Spleen (tissue), 11 donors: ENCODE data around the gene APLF. TPM values are rescaled to one million over a fixed set of nuclear protein-coding genes. Genes with fewer than 3 reads are reported as not detected.

Experiments used
- DNase-seq: peaks from one replicate; pipeline ENCODE4 v3.0.0-alpha.2; 2020
- H3K27ac ChIP-seq, 8 donors: fragments of 200-600 bp; sonication (generic) in 7 of 8; 1 replicate in 4 of 8; 2 replicates in 4 of 8; pipeline versions ENCODE4 v1.5.0 to v1.8.0; 2016 to 2021; ENCODE audit warnings: inconsistent platforms in 4 of 8, mild to moderate bottlenecking in 4 of 8, moderate library complexity in 1 of 8
- H3K27me3 ChIP-seq, 7 donors: fragments of 200-600 bp; sonication (generic) in 6 of 7; replicated peaks in 1 of 7; 1 replicate in 4 of 7; 2 replicates in 3 of 7; pipeline versions ENCODE4 v1.5.0 to v1.8.0; 2016 to 2021; ENCODE audit warnings: inconsistent platforms in 3 of 7, mild to moderate bottlenecking in 1 of 7
- H3K36me3 ChIP-seq, 6 donors: fragments of 200-600 bp; sonication (generic) in 5 of 6; 1 replicate in 4 of 6; 2 replicates in 2 of 6; pipeline versions ENCODE4 v1.5.0 to v1.8.0; 2016 to 2021; ENCODE audit warnings: inconsistent platforms in 2 of 6
- H3K4me1 ChIP-seq, 6 donors: fragments of 200-600 bp; sonication (generic) in 5 of 6; 1 replicate in 3 of 6; 2 replicates in 3 of 6; pipeline versions ENCODE4 v1.5.0 to v1.8.0; 2016 to 2021; ENCODE audit warnings: inconsistent platforms in 3 of 6
- H3K4me3 ChIP-seq, 8 donors: fragments of 200-600 bp; sonication (generic) in 7 of 8; 1 replicate in 4 of 8; 2 replicates in 4 of 8; pipeline versions ENCODE4 v1.5.0 to v1.8.0; 2016 to 2021; ENCODE audit warnings: inconsistent platforms in 4 of 8, mild to moderate bottlenecking in 4 of 8, moderate library complexity in 2 of 8
- H3K9me3 ChIP-seq, 8 donors: fragments of 200-600 bp; sonication (generic) in 7 of 8; 1 replicate in 4 of 8; 2 replicates in 4 of 8; pipeline versions ENCODE4 v1.5.0 to v1.8.0; 2016 to 2021; ENCODE audit warnings: inconsistent platforms in 4 of 8
- CTCF ChIP-seq, 11 experiments: fragments of 200-600 bp in 7 of 11; fragments of 450-650 bp in 4 of 11; sonication (generic) in 4 of 11; IDR thresholded peaks in 8 of 11; conservative IDR thresholded peaks in 3 of 11; 1 replicate in 7 of 11; 2 replicates in 4 of 11; pipeline versions ENCODE4 v1.4.0 to v1.8.0; 2016 to 2021; ENCODE audit warnings: antibody characterized with exemption in 11 of 11, inconsistent platforms in 4 of 11, mild to moderate bottlenecking in 1 of 11
- POLR2A ChIP-seq, 3 donors: fragments of 450-650 bp; IDR thresholded peaks; one replicate each; pipeline ENCODE4 v1.5.1; 2017; ENCODE audit warnings: antibody characterized with exemption in 3 of 3, mild to moderate bottlenecking in 1 of 3
- POLR2AphosphoS5 ChIP-seq, 3 donors: sonication (generic); formaldehyde crosslinking; IDR thresholded peaks; one replicate each; pipeline ENCODE4 v1.5.1; 2017; ENCODE audit warnings: antibody characterized with exemption in 3 of 3
- WGBS, 5 donors: extraction: QIAGEN DNeasy Blood & Tissue Kit in 3 of 5; methylation state at CpG; one replicate each; pipeline versions ENCODE4 v1.1.5 to v1.1.7; 2013 to 2018; 5-methylcytosine and 5-hydroxymethylcytosine counted together
- intact Hi-C: fragments of 100-400 bp; cut with DNase I; formaldehyde crosslinking; loops from one replicate; pipeline ENCODE4 v1.15.0; 2023; ENCODE audit warnings: low total_unique reads
- polyA plus RNA-seq, 3 donors: library from polyadenylated mRNA; stranded (reverse); fragments of 200-250 nt; gene quantifications; one replicate each; pipeline ENCODE4 v1.2.1, GENCODE V29; 2013
- total RNA-seq, 7 donors: library from RNA; depleted of rRNA in 3 of 7; stranded (reverse); fragments of >200 nt in 3 of 7; fragmentation: NEBNext Ultra II Directional in 4 of 7; extraction: Animal tissue kit (Norgen Biotek cat#: 25700) in 4 of 7; gene quantifications; one replicate each; pipeline versions ENCODE4 v1.1.0 to v1.2.1, GENCODE V29; 2016 to 2021
- donor health status: healthy with polysubstance abuse.
- donor health status: DM: no; HTN: no; CAD: no; lungs with moderate emphysema.
- donor health status: DM: no; HTN: no; CAD: no.
- donor health status: Bipolar disorder and iron deficiency.
- donor health status: healthy.
- donor health status: DM: no; HTN: no; CAD: no.
- donor health status: DM: yes; HTN: yes; CAD: no.

The APLF gene
- total and polyA plus RNA-seq, 10 donors, result 1.1 to 7.2 (median 5.0) TPM

GRCh38 chr2:68434981-68435380, 32.4 kb upstream of the APLF start:
- intact Hi-C loops, result no loop called here

GRCh38 chr2:68435615-68436014, 31.8 kb upstream of the APLF start:
- TF ChIP-seq POLR2A (IDR thresholded peaks at IDR 0.05), result no peak
- no peak for TF ChIP-seq CTCF (IDR thresholded peaks at IDR 0.05 in 8 of 11, conservative IDR thresholded peaks at IDR 0.05 in 3 of 11)
- no peak for TF ChIP-seq POLR2AphosphoS5 (IDR thresholded peaks at IDR 0.05)
- H3K27me3 ChIP-seq, result no peaks in the 10 kb centered on the region
- H3K9me3 ChIP-seq, result no peaks in the 10 kb centered on the region
- DNase-seq, result no peak
- H3K36me3 ChIP-seq, result no peaks in the 10 kb centered on the region
- intact Hi-C loops, result no loop called here
- peak overlapping the region in 5 of 8 donors; percentile 3 to 54 (median 31) for H3K27ac ChIP-seq
- H3K4me1 ChIP-seq, result peaks cover 0 to 40% (median 11%) of the 10 kb centered on the region in 6 donors
- H3K4me3 ChIP-seq, result no peak overlapping the region

More at GRCh38 chr2:68434981-68435380, 32.4 kb upstream of the APLF start:
- Histone ChIP-seq H3K4me1 (peaks cover 0 to 34% (median 11%) of the 10 kb centered on the region in 6 donors), H3K4me3 (no peak overlapping the region), H3K9me3 (no peaks in the 10 kb centered on the region), H3K27me3 (no peaks in the 10 kb centered on the region), H3K27ac (peak overlapping the region in 4 of 8 donors; percentile 3 to 54 (median 21)), H3K36me3 (no peaks in the 10 kb centered on the region)
- no peak for DNase-seq
- no peak for TF ChIP-seq POLR2A (IDR thresholded peaks at IDR 0.05)
- TF ChIP-seq CTCF (IDR thresholded peaks at IDR 0.05 in 8 of 11, conservative IDR thresholded peaks at IDR 0.05 in 3 of 11), result no peak
- no peak for TF ChIP-seq POLR2AphosphoS5 (IDR thresholded peaks at IDR 0.05)

GRCh38 chr2:68436270-68436669, 31.1 kb upstream of the APLF start:
- DNase-seq, result no peak
- Histone ChIP-seq H3K4me1 (peaks cover 1 to 47% (median 15%) of the 10 kb centered on the region in 6 donors), H3K27me3 (no peaks in the 10 kb centered on the region), H3K27ac (peak overlapping the region in 6 of 8 donors; percentile 17 to 54 (median 32)), H3K36me3 (no peaks in the 10 kb centered on the region), H3K4me3 (no peak overlapping the region), H3K9me3 (no peaks in the 10 kb centered on the region)
- TF ChIP-seq CTCF (IDR thresholded peaks at IDR 0.05 in 8 of 11, conservative IDR thresholded peaks at IDR 0.05 in 3 of 11) (no peak), POLR2AphosphoS5 (IDR thresholded peaks at IDR 0.05) (no peak), POLR2A (IDR thresholded peaks at IDR 0.05) (no peak)
- 46 to 67% (median 64%) methylated on average over 4 of the region's 4 CpGs for WGBS, 5 donors
- intact Hi-C loops, result no loop called here

GRCh38 chr2:68438455-68439303, 28.7 kb upstream of the APLF start:
- peaks cover 4 to 47% (median 24%) of the 10 kb centered on the region in 6 donors for H3K4me1 ChIP-seq
- DNase-seq, result no peak
- no peak overlapping the region for H3K4me3 ChIP-seq
- intact Hi-C loops, result no loop called here
- TF ChIP-seq POLR2A (IDR thresholded peaks at IDR 0.05) (no peak), CTCF (IDR thresholded peaks at IDR 0.05 in 8 of 11, conservative IDR thresholded peaks at IDR 0.05 in 3 of 11) (no peak), POLR2AphosphoS5 (IDR thresholded peaks at IDR 0.05) (no peak)
- H3K27ac ChIP-seq, result peak overlapping the region in 4 of 8 donors; percentile 0 to 40 (median 28)
- no peaks in the 10 kb centered on the region for H3K36me3 ChIP-seq
- 46 to 52% (median 46%) methylated on average over 7 of the region's 7 CpGs for WGBS, 5 donors
- no peaks in the 10 kb centered on the region for H3K9me3 ChIP-seq
- no peaks in the 10 kb centered on the region for H3K27me3 ChIP-seq
